ENCODE results near the gene NDFIP2.

NDFIP2 gene

DNA sequence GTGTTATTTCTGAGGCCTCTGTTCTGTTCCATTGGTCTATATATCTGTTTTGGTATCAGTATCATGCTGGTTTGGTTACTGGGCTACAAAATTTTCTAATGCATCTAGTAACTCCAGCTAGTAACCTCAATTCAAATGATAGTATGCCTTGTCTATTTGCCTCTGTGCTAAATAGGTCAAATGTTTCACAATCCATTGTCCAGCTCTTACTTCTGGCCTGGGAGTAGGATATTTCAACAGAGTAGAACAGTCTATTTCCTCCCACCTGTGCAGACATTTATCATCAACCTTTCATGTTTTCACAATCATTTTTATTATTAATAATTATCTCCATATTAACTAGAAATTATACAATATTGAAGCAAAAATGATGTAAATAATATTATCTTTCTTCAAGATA, 18.1 kb upstream of the NDFIP2 start:
- DNase-seq, result no peak

DNA sequence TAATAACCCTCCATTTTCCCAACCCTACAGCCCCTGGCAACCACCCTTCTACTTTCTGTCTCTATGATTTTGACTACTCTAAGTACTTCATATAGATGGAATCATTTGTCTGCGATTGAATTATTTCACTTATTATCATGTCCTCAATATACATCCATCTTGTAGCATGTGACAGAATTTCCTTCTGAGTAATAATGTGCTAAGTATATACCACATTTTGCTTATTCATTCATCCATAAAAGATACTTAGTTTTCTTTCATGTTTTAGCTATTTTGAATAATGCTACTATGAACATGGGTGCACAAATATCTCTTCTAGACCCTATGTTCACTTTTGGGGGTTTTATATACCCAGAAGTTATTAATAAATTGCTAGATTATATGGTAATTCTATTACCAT, 17.4 kb upstream of the NDFIP2 start:
- DNase-seq, result no peak

DNA sequence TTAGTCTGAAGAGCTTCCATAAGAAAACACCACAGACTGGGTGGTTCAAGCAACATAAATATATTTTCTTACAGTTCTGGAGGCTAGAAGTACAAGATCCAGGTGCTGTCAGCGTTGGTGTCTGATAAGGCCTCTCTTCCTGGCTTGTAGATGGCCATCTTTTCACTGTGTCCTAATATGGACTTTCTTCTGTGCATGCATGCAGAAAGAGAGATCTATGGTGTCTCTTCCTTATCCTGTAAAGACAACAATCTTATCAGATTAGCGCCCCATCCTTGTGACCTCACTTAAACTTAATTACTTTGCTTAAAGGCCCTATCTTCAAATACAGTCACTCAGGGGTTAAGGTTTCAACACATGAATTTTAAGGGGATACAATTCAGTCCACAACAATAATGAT, 14.1 kb upstream of the NDFIP2 start:
- DNase-seq, result no peak

DNA sequence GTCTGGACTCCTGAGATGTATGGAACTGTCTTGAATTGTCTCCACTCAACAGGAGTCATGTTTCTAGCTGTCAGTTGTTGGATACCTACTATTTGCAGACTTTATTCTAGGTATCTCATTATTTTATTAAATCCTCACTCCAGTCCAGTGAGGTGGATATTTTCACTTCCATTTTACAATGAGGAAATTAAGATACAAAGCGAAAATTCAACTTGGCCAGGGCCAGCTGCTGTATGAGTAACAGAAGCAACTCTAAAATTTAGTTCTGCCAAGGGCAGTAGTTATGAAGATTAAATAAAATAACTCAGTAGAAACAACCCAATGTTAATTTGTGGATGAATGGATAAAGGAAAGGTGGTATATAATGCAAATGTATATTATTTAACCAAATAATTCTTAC, 12.6 kb upstream of the NDFIP2 start:
- no peak for DNase-seq

DNA sequence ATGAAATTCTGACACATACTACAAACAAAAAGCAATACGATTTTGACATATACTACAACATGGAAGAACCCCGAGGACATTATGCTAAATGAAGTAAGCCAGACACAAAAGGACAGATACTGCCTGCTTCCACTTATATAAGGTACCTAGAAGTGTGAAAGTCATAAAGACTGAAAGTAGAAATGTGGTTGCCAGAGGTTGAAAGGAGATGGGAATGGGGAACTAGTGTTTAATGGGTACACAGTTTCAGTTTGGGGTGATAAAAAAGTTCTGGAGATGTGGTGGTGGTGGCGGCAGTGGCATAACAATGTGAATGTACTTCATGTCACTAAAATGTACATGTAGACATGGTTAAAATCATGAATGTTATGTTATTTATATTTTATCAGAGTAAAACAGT, 12.1 kb upstream of the NDFIP2 start:
- no peak for DNase-seq

DNA sequence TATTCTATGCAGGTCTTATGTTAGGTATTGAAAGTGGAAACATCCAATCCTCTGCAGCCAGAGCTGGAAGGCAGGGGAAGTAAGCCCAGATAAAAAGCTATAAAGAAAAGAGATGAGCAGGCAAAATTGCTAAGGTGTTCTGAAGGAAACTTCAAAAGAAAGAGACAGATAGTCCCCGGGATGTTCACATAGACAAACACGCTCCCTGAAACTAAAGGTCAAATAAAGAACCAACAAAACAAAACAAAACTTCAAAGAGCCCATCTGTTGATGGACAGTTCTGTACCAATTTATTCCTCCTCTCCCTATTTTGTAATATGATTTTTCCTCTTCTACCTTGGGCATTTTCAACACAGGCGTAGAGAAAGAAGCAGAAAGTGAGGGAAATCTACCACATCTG, 11.3 kb upstream of the NDFIP2 start:
- DNase-seq, result no peak

- DNase-seq, result no peak
Observed at GRCh38 chr13:79470666-79471065, 10.3 kb upstream of the NDFIP2 start.

- no peak for DNase-seq
Observed at GRCh38 chr13:79475569-79475968, 5.4 kb upstream of the NDFIP2 start.

- no peak for DNase-seq
Observed at GRCh38 chr13:79477968-79478367, 3.0 kb upstream of the NDFIP2 start.

- DNase-seq, result no peak
Observed at GRCh38 chr13:79479882-79480281, 1.1 kb upstream of the NDFIP2 start.

DNA sequence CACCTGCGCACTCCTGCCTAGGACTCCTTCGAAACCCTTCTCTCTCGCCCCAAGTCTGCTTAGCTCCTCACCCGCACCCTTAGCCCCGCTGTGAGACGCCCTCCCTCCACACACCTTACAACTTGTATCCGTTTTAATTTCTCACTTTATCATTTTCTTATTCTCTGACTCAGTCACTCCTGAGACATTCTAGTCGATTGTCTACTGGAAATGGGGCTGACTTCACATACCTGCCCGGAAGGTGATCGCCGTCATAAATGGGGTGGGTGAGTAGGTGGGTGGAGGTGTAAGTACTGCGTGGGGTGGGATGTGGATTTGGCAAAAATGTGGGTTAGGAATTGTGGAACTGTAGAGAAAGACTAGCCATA, 714 bp downstream of the NDFIP2 start:
- no peak for DNase-seq

DNA sequence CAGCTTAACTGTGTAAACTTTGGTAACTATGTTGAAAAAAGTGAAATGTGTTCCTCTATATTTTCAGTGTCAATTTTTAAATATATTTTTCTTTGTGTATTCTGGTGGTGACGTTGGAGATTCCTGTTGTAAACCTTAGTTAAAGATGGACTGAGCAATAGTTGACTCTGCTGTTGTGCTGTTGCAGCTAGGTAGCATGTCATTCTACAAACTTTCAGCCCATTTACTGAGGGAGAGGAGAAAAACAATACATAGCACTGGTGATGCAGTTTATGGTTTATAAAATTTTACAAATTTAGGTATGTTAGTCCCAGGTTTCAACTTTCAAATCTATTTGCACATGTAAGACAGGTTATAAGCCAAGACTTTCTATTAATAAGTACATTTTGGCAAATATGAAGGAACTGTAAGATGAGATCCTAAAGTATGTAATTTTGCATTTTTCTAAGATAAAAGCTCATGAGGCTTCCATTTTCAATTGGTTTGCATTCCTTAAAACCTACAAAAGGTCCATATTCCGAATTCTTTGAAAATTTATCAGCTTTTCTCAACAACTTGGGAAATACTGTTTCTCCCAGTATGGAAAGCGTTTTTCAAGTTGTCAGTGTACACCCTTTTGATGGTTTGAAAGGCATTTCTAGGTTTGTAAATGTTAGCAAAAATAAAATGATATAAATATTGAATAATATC, 1.5 kb downstream of the NDFIP2 start:
- peak; percentile 70 for DNase-seq

DNA sequence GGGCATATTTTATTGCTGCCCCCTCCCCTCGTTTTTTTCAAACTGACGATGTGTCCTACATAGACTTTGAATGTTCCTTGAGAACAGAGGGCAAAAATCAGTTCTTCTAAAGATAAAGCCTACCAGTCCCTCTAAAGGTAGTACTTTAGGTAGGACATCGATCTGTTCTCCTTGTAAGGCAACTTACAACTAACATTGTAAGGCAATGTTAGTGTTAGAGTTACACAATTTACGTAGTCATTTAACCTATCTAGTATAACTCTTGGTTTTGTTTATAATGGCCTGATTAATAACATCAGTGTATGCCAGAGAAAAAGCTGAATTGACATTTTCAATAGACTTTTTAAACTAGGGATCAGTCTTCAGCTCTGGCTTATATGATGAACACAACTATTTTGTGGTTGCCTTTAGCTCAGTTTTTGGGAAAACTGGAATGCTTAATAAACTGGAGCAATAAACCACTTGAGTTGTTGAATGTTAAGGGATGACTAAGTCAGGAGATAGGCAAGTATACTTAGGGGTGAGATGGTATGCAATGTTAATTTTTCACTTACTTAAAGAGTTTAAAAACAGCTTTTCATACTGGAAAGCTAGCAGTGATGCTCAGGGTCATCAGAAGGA, 2.2 kb downstream of the NDFIP2 start:
- DNase-seq, result peak; percentile 96

DNA sequence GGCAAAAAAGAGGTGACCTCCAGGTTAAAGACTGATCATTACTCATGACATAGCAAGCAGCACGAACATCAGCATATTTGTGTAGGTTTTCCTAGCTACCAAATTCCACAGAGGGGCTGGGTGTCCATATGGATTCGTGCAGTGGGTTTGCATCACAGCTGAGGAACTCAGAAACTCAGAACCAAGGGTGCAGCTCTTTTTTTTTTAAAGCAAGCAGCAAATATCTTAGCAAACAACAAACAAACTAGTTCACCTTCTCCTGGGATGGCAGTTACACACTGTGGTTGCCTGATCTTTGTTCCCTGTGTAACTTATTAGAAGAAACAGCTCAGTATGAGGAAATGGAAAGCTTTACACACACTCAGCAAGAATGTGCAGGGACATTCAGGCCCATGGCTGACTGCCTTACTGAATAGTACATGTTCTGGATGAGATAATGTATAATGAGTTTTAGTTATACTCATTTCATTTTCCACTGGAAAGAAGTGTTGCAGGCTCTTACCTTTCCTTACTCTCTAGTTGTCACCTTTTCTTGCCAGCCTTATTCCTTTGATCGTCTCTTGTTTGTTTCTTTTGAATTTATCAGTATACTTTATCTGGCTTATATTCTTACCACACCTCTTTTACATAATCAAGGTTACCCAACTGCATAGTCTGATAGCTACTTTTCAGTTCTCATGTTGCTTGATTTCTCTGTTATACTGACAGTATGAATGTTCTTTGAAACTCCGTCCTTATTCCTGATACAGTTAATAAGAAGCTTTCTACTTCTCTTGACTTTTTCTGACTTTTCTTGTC, 4.3 kb downstream of the NDFIP2 start:
- DNase-seq, result peak; percentile 93

- DNase-seq, result no peak
Observed at GRCh38 chr13:79486433-79487188, 5.7 kb downstream of the NDFIP2 start.

DNA sequence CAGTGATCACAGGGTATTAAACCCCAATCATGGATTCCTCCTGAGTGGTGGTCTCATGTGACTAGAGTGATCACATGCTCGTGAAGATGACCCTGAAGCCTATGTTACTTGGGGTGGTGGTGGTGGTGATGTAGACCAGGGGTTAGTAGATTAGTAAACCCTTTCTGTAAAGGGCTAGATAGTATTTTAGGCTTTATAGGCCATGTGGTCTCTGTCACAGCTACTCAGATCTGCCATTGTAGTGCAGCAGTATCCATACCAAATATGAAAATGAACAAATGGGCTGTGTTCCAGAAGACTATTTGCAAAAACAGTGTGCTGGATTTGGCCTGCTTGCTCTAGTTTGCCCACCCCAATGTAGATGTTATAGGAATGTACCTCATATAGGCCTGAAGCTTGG, 9.4 kb downstream of the NDFIP2 start:
- DNase-seq, result no peak

DNA sequence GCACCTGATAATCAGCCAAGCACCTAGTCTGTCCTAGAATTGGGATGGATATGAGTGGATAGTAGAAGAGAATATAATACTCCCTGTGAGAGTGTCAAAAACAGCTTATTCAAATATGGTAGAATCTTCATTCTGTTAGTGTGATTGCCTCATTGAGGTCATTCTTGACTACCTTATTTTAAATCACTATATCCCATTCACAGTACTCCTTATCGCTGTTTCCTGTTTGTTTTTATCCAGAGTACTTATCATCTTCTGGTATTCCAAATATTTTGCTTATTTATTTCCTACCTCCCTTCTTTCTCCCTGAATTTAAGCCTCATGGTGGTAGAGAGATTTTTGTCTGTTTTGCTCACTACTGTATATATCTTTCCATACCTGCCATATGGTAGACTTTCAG, 9.9 kb downstream of the NDFIP2 start:
- DNase-seq, result no peak

GRCh38 chr13:79491715-79492114, 10.8 kb downstream of the NDFIP2 start:
- DNase-seq, result peak; percentile 89

- DNase-seq, result peak; percentile 21
Observed at GRCh38 chr13:79492313-79492798, 11.4 kb downstream of the NDFIP2 start.

DNA sequence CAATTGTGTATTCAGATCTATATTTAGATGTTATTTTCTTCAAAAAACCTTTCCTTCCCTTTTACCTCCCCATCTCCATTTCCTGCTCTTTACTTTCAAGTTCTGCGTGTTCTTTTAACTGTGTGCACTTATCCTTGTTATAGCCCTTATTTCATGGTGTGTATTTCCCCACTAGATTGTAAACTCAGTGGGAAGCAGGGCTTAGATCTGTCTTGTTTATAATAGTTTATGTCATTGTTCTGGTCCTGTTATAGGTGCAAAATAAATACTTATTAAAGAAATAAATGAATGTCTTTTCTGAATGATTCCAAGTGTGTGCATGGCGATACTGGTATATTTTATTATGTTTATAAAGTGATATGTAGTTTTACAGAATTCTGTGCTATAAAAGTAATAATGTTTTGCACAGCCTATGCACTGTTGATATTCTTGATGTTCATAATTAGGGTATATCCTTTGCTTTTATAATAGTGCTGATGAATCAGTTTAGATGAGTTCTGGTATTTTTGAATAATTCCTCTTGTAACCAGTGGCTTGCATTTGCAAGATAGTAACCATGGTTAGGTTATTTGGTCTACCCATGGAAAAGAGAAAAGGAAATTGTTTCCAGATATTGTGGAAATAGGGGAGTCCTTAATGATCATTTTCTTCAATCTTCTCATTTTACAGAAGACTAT, 12.1 kb downstream of the NDFIP2 start:
- DNase-seq, result no peak

DNA sequence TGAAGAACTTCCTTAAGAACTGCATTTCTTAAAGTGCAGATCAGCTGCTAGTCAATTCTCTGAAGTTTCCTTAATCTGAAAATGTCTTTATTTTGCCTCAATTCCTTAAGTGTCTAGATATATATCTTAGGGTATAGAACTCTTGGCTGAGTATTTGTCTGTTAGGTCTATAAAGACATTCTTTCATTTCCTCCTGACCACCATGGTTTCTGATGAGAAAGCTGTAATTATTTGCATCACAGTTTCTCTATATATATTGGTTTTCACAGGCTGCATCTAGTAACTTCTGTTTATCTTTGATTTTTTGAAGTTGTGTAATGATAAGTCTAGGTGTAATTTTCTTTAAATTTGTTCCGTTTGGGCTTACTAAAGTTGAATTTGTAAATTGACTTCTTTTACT, 15.2 kb downstream of the NDFIP2 start:
- DNase-seq, result no peak

- DNase-seq, result no peak
Observed at GRCh38 chr13:79497064-79497463, 16.1 kb downstream of the NDFIP2 start.

DNA sequence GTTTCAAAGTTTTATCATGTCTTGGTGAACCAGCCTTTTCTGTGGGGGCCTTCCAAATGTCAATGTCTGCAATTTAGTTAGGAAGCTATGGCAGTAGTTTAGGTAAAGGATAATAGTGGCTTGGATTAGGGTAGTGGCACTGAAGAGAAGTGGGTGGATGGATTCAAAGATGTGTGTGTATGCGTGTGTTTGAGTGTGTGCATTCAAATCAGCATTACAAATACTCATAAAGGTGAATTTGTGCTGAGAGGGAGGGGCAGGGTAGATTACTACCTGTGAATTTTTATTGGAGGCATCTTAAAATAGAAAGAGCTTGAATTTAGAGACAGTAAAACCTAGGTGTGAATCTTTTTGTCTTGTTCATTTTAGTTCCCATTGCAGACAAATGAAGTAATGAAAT, 16.9 kb downstream of the NDFIP2 start:
- DNase-seq, result no peak
